KMS-11 (cell line): Measurements from ENCODE around the gene TASP1.

Source experiments
- H2AFZ ChIP-seq: fragments of 200-600 bp; sonication (generic); 2 replicates; pipeline ENCODE4 v1.6.1; 2016; ENCODE audit warnings: antibody characterized with exemption, mixed run types, low read depth
- H3K27ac ChIP-seq: fragments of 200-600 bp; sonication (generic); 2 replicates; pipeline ENCODE4 v1.6.1; 2016; ENCODE audit warnings: mild to moderate bottlenecking, mixed run types
- H3K27me3 ChIP-seq: fragments of 200-600 bp; sonication (generic); 2 replicates; pipeline ENCODE4 v1.6.1; 2017; ENCODE audit warnings: mild to moderate bottlenecking, low read depth, mixed run types, moderate library complexity; ENCODE audit not compliant: insufficient read depth
- H3K36me3 ChIP-seq: fragments of 200-600 bp; sonication (generic); 2 replicates; pipeline ENCODE4 v1.6.1; 2017; ENCODE audit warnings: mild to moderate bottlenecking, mixed run types; ENCODE audit not compliant: insufficient read depth
- H3K4me1 ChIP-seq: fragments of 200-600 bp; sonication (generic); 2 replicates; pipeline ENCODE4 v1.6.1; 2016; ENCODE audit warnings: mild to moderate bottlenecking, low read depth, mixed run types; ENCODE audit not compliant: poor library complexity, severe bottlenecking
- H3K4me2 ChIP-seq: fragments of 200-600 bp; sonication (generic); 2 replicates; pipeline ENCODE4 v1.7.0; 2016; ENCODE audit warnings: mild to moderate bottlenecking, mixed run types
- H3K4me3 ChIP-seq: fragments of 200-600 bp; sonication (generic); IDR thresholded peaks from 2 replicates; pipeline ENCODE4 v1.6.1; 2017; ENCODE audit warnings: low read depth, low read length, mixed read lengths; ENCODE audit not compliant: insufficient read depth
- H3K79me2 ChIP-seq: fragments of 200-600 bp; sonication (generic); 2 replicates; pipeline ENCODE4 v1.6.1; 2016; ENCODE audit warnings: low read depth, mixed run types; ENCODE audit not compliant: insufficient read depth
- H3K9ac ChIP-seq: fragments of 200-600 bp; sonication (generic); 2 replicates; pipeline ENCODE4 v1.6.1; 2016; ENCODE audit warnings: mild to moderate bottlenecking, mixed run types
- H4K20me1 ChIP-seq: fragments of 200-600 bp; sonication (generic); 2 replicates; pipeline ENCODE4 v1.6.1; 2016; ENCODE audit warnings: mild to moderate bottlenecking, mixed run types; ENCODE audit not compliant: insufficient read depth
- CTCF ChIP-seq: fragments of 200-600 bp; sonication (generic); conservative IDR thresholded peaks from 2 replicates; pipeline ENCODE4 v1.6.1; 2017; ENCODE audit warnings: low read depth, mild to moderate bottlenecking, antibody characterized with exemption, low read length, moderate library complexity, mixed read lengths

TASP1 gene

GRCh38 chr20:13348311-13349234 lies 290.2 kb downstream of the TASP1 start:
- H2AFZ ChIP-seq, result no peak overlapping the region
- no peak overlapping the region for H3K4me2 ChIP-seq
- H3K4me1 ChIP-seq, result no peaks in the 10 kb centered on the region
- TF ChIP-seq CTCF, result no peak
- no peaks in the 10 kb centered on the region for H4K20me1 ChIP-seq
- H3K27me3 ChIP-seq, result no peaks in the 10 kb centered on the region
- no peak overlapping the region for H3K9ac ChIP-seq
- H3K27ac ChIP-seq, result no peak overlapping the region
- no peak overlapping the region for H3K4me3 ChIP-seq
- no peaks in the 10 kb centered on the region for H3K36me3 ChIP-seq
- no peaks in the 10 kb centered on the region for H3K79me2 ChIP-seq

- TF ChIP-seq CTCF, result no peak
- H3K79me2 ChIP-seq, result no peaks in the 10 kb centered on the region
- no peak overlapping the region for H3K4me3 ChIP-seq
- no peaks in the 10 kb centered on the region for H3K27me3 ChIP-seq
- H4K20me1 ChIP-seq, result no peaks in the 10 kb centered on the region
- H3K4me1 ChIP-seq, result no peaks in the 10 kb centered on the region
- no peak overlapping the region for H2AFZ ChIP-seq
- H3K4me2 ChIP-seq, result no peak overlapping the region
- no peak overlapping the region for H3K27ac ChIP-seq
- no peaks in the 10 kb centered on the region for H3K36me3 ChIP-seq
- H3K9ac ChIP-seq, result no peak overlapping the region
These were observed 294.1 kb downstream of the TASP1 start for GRCh38 chr20:13344671-13345070.

- TF ChIP-seq CTCF, result no peak
- no peak overlapping the region for H3K4me3 ChIP-seq
- H3K79me2 ChIP-seq, result no peaks in the 10 kb centered on the region
- H3K9ac ChIP-seq, result no peak overlapping the region
- H3K27me3 ChIP-seq, result no peaks in the 10 kb centered on the region
- H2AFZ ChIP-seq, result no peak overlapping the region
- H3K36me3 ChIP-seq, result no peaks in the 10 kb centered on the region
- H3K4me2 ChIP-seq, result no peak overlapping the region
- H4K20me1 ChIP-seq, result no peaks in the 10 kb centered on the region
- H3K4me1 ChIP-seq, result no peaks in the 10 kb centered on the region
- H3K27ac ChIP-seq, result no peak overlapping the region
These were observed 296.1 kb downstream of the TASP1 start for GRCh38 chr20:13342469-13343242.

GRCh38 chr20:13341737-13342393 lies 296.9 kb downstream of the TASP1 start:
- H3K27ac ChIP-seq, result no peak overlapping the region
- no peak for TF ChIP-seq CTCF
- no peaks in the 10 kb centered on the region for H3K4me1 ChIP-seq
- no peaks in the 10 kb centered on the region for H3K79me2 ChIP-seq
- H3K36me3 ChIP-seq, result no peaks in the 10 kb centered on the region
- H2AFZ ChIP-seq, result no peak overlapping the region
- H4K20me1 ChIP-seq, result no peaks in the 10 kb centered on the region
- no peak overlapping the region for H3K9ac ChIP-seq
- H3K27me3 ChIP-seq, result no peaks in the 10 kb centered on the region
- H3K4me3 ChIP-seq, result no peak overlapping the region
- no peak overlapping the region for H3K4me2 ChIP-seq
